Amniotic epithelial cell (primary cell): Measurements from ENCODE around the gene SCUBE1.

ENCODE experiments used
- DNase-seq: peaks from one replicate; pipeline ENCODE4 v3.0.0-alpha.2; 2010; ENCODE audit warnings: low read depth

SCUBE1 gene

GRCh38 chr22:43277987-43278601, 65.1 kb downstream of the SCUBE1 start:
- DNase-seq = no peak

- DNase-seq = no peak
Measured at GRCh38 chr22:43277091-43277490, 66.1 kb downstream of the SCUBE1 start.

- DNase-seq = no peak
Measured at GRCh38 chr22:43276321-43276720, 66.9 kb downstream of the SCUBE1 start.

- peak; percentile 57 for DNase-seq
Measured at GRCh38 chr22:43275545-43276317, 67.4 kb downstream of the SCUBE1 start.

GRCh38 chr22:43274595-43275240, 68.5 kb downstream of the SCUBE1 start:
- DNase-seq = no peak

GRCh38 chr22:43273902-43274484, 69.2 kb downstream of the SCUBE1 start:
- DNase-seq = peak; percentile 62

GRCh38 chr22:43272869-43273318, 70.3 kb downstream of the SCUBE1 start:
- DNase-seq = no peak

GRCh38 chr22:43272301-43272700, 70.9 kb downstream of the SCUBE1 start:
- peak; percentile 27 for DNase-seq

GRCh38 chr22:43270949-43271348, 72.2 kb downstream of the SCUBE1 start:
- DNase-seq = no peak

- DNase-seq = no peak
Measured at GRCh38 chr22:43270314-43270908, 72.8 kb downstream of the SCUBE1 start.

GRCh38 chr22:43269646-43270045, 73.5 kb downstream of the SCUBE1 start:
- no peak for DNase-seq

- no peak for DNase-seq
Measured at GRCh38 chr22:43269246-43269645, 73.9 kb downstream of the SCUBE1 start.

GRCh38 chr22:43267981-43268660, 75.1 kb downstream of the SCUBE1 start:
- DNase-seq = no peak

- no peak for DNase-seq
Measured at GRCh38 chr22:43267332-43267980, 75.7 kb downstream of the SCUBE1 start.

- no peak for DNase-seq
Measured at GRCh38 chr22:43266076-43266475, 77.1 kb downstream of the SCUBE1 start.

- peak; percentile 68 for DNase-seq
Measured at GRCh38 chr22:43263645-43264514, 79.3 kb downstream of the SCUBE1 start.

GRCh38 chr22:43262990-43263644, 80.1 kb downstream of the SCUBE1 start:
- no peak for DNase-seq

GRCh38 chr22:43260331-43261231, 82.6 kb downstream of the SCUBE1 start:
- DNase-seq = no peak

- no peak for DNase-seq
Measured at GRCh38 chr22:43257961-43258360, 85.2 kb downstream of the SCUBE1 start.
